SK-N-SH treated with all-trans-retinoic acid at 6 μM for 48 hours (cell line): ENCODE measurements around the gene LRRC4C.
A peak's percentile ranks its signal among the peaks of the same experiment; 100 is the strongest.

Experiments used
- ATAC-seq: fragments of 200-7000 bp; cut with Tn5 transposase; 3 replicates; pipeline ENCODE4 v1.9.1; 2020; ENCODE audit warnings: mild to moderate bottlenecking, moderate library complexity
- ARNTL ChIP-seq: fragments of 450-650 bp; formaldehyde crosslinking; IDR thresholded peaks from 2 replicates; pipeline ENCODE4 v1.5.0; 2020; ENCODE audit warnings: low read depth, mild to moderate bottlenecking, moderate library complexity, borderline replicate concordance
- CSDC2 ChIP-seq: fragments of 250-450 bp; sonication (Bioruptor Pico); IDR thresholded peaks from 2 replicates; pipeline ENCODE4 v1.5.0; 2020; ENCODE audit warnings: mild to moderate bottlenecking, moderate library complexity
- ESRRG ChIP-seq: fragments of 250-450 bp; sonication (Bioruptor Pico); IDR thresholded peaks from 2 replicates; pipeline ENCODE4 v1.6.1; 2021; ENCODE audit warnings: mild to moderate bottlenecking
- GLIS3 ChIP-seq: fragments of 250-450 bp; sonication (Bioruptor Pico); IDR thresholded peaks from 2 replicates; pipeline ENCODE4 v1.5.0; 2020; ENCODE audit warnings: mild to moderate bottlenecking, moderate library complexity
- ISL1 ChIP-seq: fragments of 250-450 bp; sonication (Bioruptor Pico); IDR thresholded peaks from 2 replicates; pipeline ENCODE4 v2.1.2; 2022; ENCODE audit warnings: mild to moderate bottlenecking, moderate library complexity
- OSR1 ChIP-seq: fragments of 250-450 bp; sonication (Bioruptor Pico); IDR thresholded peaks from 2 replicates; pipeline ENCODE4 v1.8.0; 2022; ENCODE audit warnings: moderate library complexity, mild to moderate bottlenecking, inconsistent platforms
- PPARA ChIP-seq: fragments of 250-450 bp; sonication (Bioruptor Pico); IDR thresholded peaks from 2 replicates; pipeline ENCODE4 v1.5.0; 2020; ENCODE audit warnings: mild to moderate bottlenecking, borderline replicate concordance
- RARB ChIP-seq: fragments of 250-450 bp; sonication (Bioruptor Pico); IDR thresholded peaks from 2 replicates; pipeline ENCODE4 v1.8.0; 2021; ENCODE audit warnings: mild to moderate bottlenecking, moderate library complexity
- SNAI2 ChIP-seq: fragments of 250-450 bp; sonication (Bioruptor Pico); IDR thresholded peaks from 2 replicates; pipeline ENCODE4 v1.5.0; 2020; ENCODE audit warnings: mild to moderate bottlenecking, moderate library complexity
- TCF4 ChIP-seq: fragments of 250-450 bp; sonication (Bioruptor Pico); IDR thresholded peaks from 2 replicates; pipeline ENCODE4 v1.8.0; 2021; ENCODE audit warnings: mild to moderate bottlenecking, moderate library complexity, borderline replicate concordance
- TOX ChIP-seq: fragments of 250-450 bp; sonication (Bioruptor Pico); IDR thresholded peaks from 2 replicates; pipeline ENCODE4 v1.8.0; 2021; ENCODE audit warnings: mild to moderate bottlenecking, moderate library complexity, borderline replicate concordance
- ZC3H10 ChIP-seq: fragments of 250-450 bp; sonication (Bioruptor Pico); IDR thresholded peaks from 2 replicates; pipeline ENCODE4 v1.5.1; 2021; ENCODE audit warnings: mild to moderate bottlenecking, moderate library complexity
- ZFP3 ChIP-seq: fragments of 250-450 bp; sonication (Bioruptor Pico); IDR thresholded peaks from 2 replicates; pipeline ENCODE4 v1.5.0; 2020; ENCODE audit warnings: mild to moderate bottlenecking, moderate library complexity
- ZFP30 ChIP-seq: fragments of 450-650 bp; formaldehyde crosslinking; IDR thresholded peaks from 2 replicates; pipeline ENCODE4 v1.5.0; 2022; ENCODE audit warnings: mild to moderate bottlenecking, moderate library complexity
- ZNF565 ChIP-seq: fragments of 450-650 bp; formaldehyde crosslinking; conservative IDR thresholded peaks from 2 replicates; pipeline ENCODE4 v1.5.0; 2020; ENCODE audit warnings: low read depth, mild to moderate bottlenecking, moderate library complexity
- ZNF70 ChIP-seq: fragments of 450-650 bp; formaldehyde crosslinking; IDR thresholded peaks from 2 replicates; pipeline ENCODE4 v1.5.0; 2020; ENCODE audit warnings: mild to moderate bottlenecking, moderate library complexity
- ZNF8 ChIP-seq: fragments of 450-650 bp; formaldehyde crosslinking; IDR thresholded peaks from 2 replicates; pipeline ENCODE4 v1.5.0; 2020; ENCODE audit warnings: mild to moderate bottlenecking, moderate library complexity
- TF ChIP-seq, protein P1 (sequence below): fragments of 250-450 bp; sonication (Bioruptor Pico); IDR thresholded peaks from 2 replicates; pipeline ENCODE4 v1.8.0; 2021; ENCODE audit warnings: low read depth, mild to moderate bottlenecking, moderate library complexity, borderline replicate concordance
- TF ChIP-seq, protein P2 (sequence below): fragments of 250-450 bp; sonication (Bioruptor Pico); IDR thresholded peaks from 2 replicates; pipeline ENCODE4 v1.5.1; 2020; ENCODE audit warnings: low read depth, mild to moderate bottlenecking, moderate library complexity
- TF ChIP-seq, protein P3 (sequence below): fragments of 250-450 bp; sonication (Bioruptor Pico); IDR thresholded peaks from 2 replicates; pipeline ENCODE4 v1.8.0; 2020; ENCODE audit warnings: mild to moderate bottlenecking, moderate library complexity, borderline replicate concordance
- TF ChIP-seq, protein P4 (sequence below): fragments of 250-450 bp; sonication (Bioruptor Pico); IDR thresholded peaks from 2 replicates; pipeline ENCODE4 v1.5.1; 2021; ENCODE audit warnings: mild to moderate bottlenecking, moderate library complexity

LRRC4C gene

DNA sequence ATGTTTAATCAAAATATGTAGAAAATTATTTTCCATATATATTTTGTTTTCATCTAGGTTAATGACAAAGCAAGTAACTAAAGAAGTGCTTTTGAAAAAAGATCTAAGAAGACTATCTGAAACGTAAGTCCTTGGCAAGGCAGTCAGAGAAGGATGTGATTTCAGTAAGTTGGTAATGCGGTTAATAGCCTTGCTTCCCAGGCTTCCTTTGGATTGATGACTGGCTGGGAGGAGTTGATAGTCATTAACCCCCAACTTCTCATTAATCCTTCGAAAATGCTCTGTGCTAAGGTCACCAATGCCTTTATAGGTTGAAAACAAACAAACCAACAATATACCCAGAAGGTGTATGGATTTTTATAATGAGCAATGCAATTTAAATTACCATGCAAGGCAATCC, 1326.5 kb downstream of the LRRC4C start:
- TF ChIP-seq TCF4 (no peak), ESRRG (no peak), ZFP3 (CRISPR knock-in tag) (no peak), RARB (CRISPR knock-in tag) (no peak)
- TF ChIP-seq, protein P1, sequence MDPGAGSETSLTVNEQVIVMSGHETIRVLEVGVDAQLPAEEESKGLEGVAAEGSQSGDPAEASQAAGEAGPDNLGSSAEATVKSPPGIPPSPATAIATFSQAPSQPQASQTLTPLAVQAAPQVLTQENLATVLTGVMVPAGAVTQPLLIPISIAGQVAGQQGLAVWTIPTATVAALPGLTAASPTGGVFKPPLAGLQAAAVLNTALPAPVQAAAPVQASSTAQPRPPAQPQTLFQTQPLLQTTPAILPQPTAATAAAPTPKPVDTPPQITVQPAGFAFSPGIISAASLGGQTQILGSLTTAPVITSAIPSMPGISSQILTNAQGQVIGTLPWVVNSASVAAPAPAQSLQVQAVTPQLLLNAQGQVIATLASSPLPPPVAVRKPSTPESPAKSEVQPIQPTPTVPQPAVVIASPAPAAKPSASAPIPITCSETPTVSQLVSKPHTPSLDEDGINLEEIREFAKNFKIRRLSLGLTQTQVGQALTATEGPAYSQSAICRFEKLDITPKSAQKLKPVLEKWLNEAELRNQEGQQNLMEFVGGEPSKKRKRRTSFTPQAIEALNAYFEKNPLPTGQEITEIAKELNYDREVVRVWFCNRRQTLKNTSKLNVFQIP (CRISPR knock-in tag): no peak
- no peak for ATAC-seq

DNA sequence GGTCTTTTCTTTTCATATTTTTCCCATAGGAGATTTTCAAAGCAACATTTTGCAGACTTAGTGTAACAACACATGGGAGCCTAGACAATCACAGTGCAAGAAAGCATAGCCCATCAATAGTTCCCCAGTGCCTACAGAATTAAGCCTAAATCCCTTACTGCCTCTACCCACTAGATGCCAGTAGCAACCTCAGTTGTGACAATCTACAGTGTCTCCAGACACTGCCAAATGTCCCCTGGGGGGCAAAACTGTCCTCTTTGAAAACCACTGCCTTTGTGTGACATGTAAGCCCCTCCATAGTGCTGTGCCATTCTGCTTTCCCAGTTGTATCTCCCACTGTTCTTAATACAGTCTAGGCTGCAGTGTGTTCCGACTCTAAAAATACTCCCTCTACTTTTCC, 1329.0 kb downstream of the LRRC4C start:
- TF ChIP-seq RARB (CRISPR knock-in tag): no peak
- TF ChIP-seq CSDC2 (CRISPR knock-in tag): no peak
- no peak for TF ChIP-seq PPARA (CRISPR knock-in tag)
- no peak for TF ChIP-seq ZFP3 (CRISPR knock-in tag)
- TF ChIP-seq, protein P2, sequence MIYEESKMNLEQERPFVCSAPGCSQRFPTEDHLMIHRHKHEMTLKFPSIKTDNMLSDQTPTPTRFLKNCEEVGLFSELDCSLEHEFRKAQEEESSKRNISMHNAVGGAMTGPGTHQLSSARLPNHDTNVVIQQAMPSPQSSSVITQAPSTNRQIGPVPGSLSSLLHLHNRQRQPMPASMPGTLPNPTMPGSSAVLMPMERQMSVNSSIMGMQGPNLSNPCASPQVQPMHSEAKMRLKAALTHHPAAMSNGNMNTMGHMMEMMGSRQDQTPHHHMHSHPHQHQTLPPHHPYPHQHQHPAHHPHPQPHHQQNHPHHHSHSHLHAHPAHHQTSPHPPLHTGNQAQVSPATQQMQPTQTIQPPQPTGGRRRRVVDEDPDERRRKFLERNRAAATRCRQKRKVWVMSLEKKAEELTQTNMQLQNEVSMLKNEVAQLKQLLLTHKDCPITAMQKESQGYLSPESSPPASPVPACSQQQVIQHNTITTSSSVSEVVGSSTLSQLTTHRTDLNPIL (CRISPR knock-in tag): no peak
- TF ChIP-seq TCF4: no peak
- TF ChIP-seq TOX (CRISPR knock-in tag): no peak
- no peak for TF ChIP-seq SNAI2 (CRISPR knock-in tag)
- ATAC-seq: no peak

DNA sequence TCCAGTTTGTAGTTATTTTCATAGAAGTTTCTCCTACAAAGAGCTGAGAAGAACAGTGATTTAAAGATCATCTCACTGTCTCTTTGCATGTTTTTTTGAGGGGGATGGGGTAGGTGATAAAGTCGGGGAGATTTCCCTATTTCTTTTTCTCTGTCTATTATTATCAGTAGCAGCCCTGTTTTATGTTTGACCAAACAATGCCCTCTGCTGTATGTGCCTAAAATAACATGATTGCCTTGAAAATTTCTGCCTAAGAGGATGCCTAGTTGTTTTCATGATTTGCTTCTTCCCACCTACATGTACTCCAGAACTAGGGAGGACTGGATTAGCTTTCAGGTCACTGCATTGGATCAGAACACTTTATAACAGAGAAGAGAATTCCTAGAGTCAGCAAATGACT, 1330.2 kb downstream of the LRRC4C start:
- peak; percentile 35; the same call in 1 of the 3 replicates for ATAC-seq
- TF ChIP-seq, protein P1 (CRISPR knock-in tag): no peak
- TF ChIP-seq SNAI2 (CRISPR knock-in tag) (no peak), ZNF70 (no peak), TCF4 (no peak), ZC3H10 (CRISPR knock-in tag) (no peak), ZNF565 (CRISPR knock-in tag) (no peak), ARNTL (CRISPR knock-in tag) (no peak), OSR1 (CRISPR knock-in tag) (no peak), GLIS3 (CRISPR knock-in tag) (no peak), ZFP30 (no peak), ZNF8 (CRISPR knock-in tag) (no peak), ISL1 (CRISPR knock-in tag) (no peak)
- TF ChIP-seq, protein P3, sequence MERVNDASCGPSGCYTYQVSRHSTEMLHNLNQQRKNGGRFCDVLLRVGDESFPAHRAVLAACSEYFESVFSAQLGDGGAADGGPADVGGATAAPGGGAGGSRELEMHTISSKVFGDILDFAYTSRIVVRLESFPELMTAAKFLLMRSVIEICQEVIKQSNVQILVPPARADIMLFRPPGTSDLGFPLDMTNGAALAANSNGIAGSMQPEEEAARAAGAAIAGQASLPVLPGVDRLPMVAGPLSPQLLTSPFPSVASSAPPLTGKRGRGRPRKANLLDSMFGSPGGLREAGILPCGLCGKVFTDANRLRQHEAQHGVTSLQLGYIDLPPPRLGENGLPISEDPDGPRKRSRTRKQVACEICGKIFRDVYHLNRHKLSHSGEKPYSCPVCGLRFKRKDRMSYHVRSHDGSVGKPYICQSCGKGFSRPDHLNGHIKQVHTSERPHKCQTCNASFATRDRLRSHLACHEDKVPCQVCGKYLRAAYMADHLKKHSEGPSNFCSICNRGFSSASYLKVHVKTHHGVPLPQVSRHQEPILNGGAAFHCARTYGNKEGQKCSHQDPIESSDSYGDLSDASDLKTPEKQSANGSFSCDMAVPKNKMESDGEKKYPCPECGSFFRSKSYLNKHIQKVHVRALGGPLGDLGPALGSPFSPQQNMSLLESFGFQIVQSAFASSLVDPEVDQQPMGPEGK (CRISPR knock-in tag): no peak
- TF ChIP-seq, protein P4, sequence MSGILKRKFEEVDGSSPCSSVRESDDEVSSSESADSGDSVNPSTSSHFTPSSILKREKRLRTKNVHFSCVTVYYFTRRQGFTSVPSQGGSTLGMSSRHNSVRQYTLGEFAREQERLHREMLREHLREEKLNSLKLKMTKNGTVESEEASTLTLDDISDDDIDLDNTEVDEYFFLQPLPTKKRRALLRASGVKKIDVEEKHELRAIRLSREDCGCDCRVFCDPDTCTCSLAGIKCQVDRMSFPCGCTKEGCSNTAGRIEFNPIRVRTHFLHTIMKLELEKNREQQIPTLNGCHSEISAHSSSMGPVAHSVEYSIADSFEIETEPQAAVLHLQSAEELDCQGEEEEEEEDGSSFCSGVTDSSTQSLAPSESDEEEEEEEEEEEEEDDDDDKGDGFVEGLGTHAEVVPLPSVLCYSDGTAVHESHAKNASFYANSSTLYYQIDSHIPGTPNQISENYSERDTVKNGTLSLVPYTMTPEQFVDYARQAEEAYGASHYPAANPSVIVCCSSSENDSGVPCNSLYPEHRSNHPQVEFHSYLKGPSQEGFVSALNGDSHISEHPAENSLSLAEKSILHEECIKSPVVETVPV: no peak

DNA sequence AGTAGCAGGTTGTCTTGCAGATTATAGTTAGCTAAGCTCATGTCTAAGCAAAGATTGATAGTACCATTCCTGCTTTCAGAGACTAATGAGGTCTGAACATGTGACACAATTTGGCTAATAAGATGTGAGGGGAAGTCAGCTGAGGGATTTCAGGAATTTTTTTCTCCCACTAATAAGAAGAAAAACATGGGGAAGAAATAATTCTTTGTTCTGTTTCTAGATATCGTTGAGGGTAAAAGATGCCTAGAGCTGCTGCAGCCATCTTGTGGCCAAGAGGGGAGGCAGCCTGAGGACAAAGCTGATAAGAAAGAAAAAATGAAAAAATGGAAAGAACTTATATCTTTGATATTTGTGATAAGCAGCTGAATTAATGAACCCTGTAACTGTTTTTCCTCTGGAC, 1334.4 kb downstream of the LRRC4C start:
- no peak for ATAC-seq
- TF ChIP-seq, protein P2 (CRISPR knock-in tag): no peak
- TF ChIP-seq, protein P1 (CRISPR knock-in tag): no peak
